Measurements from ENCODE around the gene TSPAN4. TPM values are rescaled to one million over a fixed set of nuclear protein-coding genes. Genes with fewer than 3 reads are reported as not detected.

The TSPAN4 gene
- total RNA-seq, 2 experiments from 2014 or later = 7.7 to 7.9 TPM

DNA sequence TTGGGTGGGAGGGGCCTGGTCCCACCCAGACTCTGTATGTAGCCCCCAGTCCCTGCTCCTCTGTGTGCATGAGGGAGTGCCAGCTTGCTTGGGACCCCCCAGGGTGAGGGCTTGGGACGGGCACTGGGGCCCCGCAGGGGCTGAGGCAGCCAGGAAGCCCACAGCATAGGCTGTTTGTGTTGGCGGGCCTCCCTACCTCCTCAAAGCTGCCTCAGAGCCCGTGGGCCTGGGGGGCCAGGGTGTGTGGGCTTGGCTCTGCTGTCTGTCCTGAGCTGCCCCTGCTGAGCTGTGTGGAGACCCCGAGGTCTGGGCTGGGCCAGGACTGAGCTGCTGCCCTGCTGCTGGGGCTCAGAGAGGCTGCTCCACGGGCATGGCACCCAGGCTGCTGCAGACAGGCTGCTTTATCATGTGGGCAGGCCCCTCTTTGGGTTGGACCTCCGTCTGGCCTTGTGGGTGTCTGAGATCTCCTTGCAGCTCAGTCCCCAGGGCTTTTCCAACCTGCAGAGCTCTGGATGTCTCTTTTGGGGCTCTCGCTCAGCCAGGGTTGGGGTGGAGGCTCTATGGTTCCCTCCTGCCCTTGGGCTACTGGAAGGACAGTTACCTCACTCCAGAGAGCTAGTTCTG lies 3.3 kb downstream of the TSPAN4 start:
- peaks cover 2% of the 10 kb centered on the region for H3K27me3 Mint-ChIP-seq
- no peak for DNase-seq
- H3K36me3 Mint-ChIP-seq (ENCODE audit: low read depth) = no peaks in the 10 kb centered on the region
- ChIA-PET POLR2A (no interaction called here), CTCF (interaction anchor here (1.0 to 3.4 kb wide), 3 partner anchors 12 to 79 kb away, joined by 3 to 19 read pairs (median 3); partner anchors contain the start of gene CD151)
- peaks cover 23% of the 10 kb centered on the region for H3K4me1 Mint-ChIP-seq
- H3K27ac Mint-ChIP-seq = no peak overlapping the region
- H3K9me3 Mint-ChIP-seq = no peaks in the 10 kb centered on the region
- H3K4me3 Mint-ChIP-seq = no peak overlapping the region

DNA sequence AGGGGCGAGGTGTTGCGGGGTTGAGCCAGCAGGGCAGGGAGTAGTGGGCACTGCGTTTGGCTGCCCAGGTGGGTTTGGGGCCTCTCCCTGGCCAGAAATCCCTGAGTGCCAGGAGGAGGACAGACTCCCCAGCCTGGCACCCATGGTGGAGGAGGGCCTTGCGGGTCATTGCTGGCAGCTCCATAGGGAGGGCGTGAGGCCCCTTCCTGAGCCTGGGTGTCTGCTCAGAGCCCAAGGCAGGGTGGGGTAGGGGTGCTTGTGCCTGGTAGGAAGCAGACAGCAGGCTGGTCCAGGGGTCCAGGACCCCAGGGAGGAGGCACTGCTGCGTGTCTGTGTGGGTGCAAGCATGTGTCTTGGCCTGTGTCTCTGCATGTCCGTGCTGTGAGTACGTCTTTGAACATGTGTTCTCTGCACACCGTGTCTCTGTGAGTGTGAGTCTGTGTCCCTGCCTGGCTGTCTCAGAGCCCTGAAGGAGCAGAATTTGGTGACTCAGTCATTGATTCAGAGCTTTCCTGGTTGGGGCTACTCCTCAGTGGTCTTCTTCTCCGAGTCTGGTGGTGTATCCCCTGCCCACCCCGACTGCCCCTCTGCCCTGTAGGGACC lies 3.9 kb downstream of the TSPAN4 start:
- Mint-ChIP-seq H3K4me1 (peaks cover 18% of the 10 kb centered on the region), H3K36me3 (ENCODE audit: low read depth) (no peaks in the 10 kb centered on the region), H3K9me3 (no peaks in the 10 kb centered on the region), H3K27me3 (peaks cover 2% of the 10 kb centered on the region), H3K27ac (no peak overlapping the region), H3K4me3 (no peak overlapping the region)
- POLR2A ChIA-PET = no interaction called here
- CTCF ChIA-PET = interaction anchor here (1.0 to 3.4 kb wide), 3 partner anchors 13 to 78 kb away, joined by 3 to 19 read pairs (median 3); partner anchors contain the start of gene CD151
- no peak for DNase-seq

- Mint-ChIP-seq H3K27me3 (peaks cover 2% of the 10 kb centered on the region), H3K4me1 (peaks cover 18% of the 10 kb centered on the region), H3K9me3 (no peaks in the 10 kb centered on the region), H3K4me3 (no peak overlapping the region), H3K36me3 (ENCODE audit: low read depth) (no peaks in the 10 kb centered on the region), H3K27ac (no peak overlapping the region)
- no peak for DNase-seq
- ChIA-PET POLR2A (no interaction called here), CTCF (interaction anchor here (1.0 to 3.4 kb wide), 6 partner anchors 9 to 205 kb away, joined by 3 to 19 read pairs (median 5); partner anchors contain the start of gene CD151)
Measured at GRCh38 chr11:847876-848275, 5.2 kb downstream of the TSPAN4 start.

GRCh38 chr11:848380-848931 lies 5.8 kb downstream of the TSPAN4 start:
- H3K9me3 Mint-ChIP-seq = no peaks in the 10 kb centered on the region
- DNase-seq = peak; percentile 70
- ChIA-PET POLR2A (no interaction called here), CTCF (interaction anchor here (0.7 to 3.4 kb wide), 10 partner anchors 10 to 205 kb away, joined by 3 to 19 read pairs (median 4); partner anchors contain the start of gene CD151)
- H3K4me1 Mint-ChIP-seq = peaks cover 16% of the 10 kb centered on the region
- H3K27me3 Mint-ChIP-seq = peaks cover under 1% of the 10 kb centered on the region
- no peak overlapping the region for H3K27ac Mint-ChIP-seq
- no peaks in the 10 kb centered on the region for H3K36me3 Mint-ChIP-seq (ENCODE audit: low read depth)
- peak overlapping the region; percentile 41 for H3K4me3 Mint-ChIP-seq

DNA sequence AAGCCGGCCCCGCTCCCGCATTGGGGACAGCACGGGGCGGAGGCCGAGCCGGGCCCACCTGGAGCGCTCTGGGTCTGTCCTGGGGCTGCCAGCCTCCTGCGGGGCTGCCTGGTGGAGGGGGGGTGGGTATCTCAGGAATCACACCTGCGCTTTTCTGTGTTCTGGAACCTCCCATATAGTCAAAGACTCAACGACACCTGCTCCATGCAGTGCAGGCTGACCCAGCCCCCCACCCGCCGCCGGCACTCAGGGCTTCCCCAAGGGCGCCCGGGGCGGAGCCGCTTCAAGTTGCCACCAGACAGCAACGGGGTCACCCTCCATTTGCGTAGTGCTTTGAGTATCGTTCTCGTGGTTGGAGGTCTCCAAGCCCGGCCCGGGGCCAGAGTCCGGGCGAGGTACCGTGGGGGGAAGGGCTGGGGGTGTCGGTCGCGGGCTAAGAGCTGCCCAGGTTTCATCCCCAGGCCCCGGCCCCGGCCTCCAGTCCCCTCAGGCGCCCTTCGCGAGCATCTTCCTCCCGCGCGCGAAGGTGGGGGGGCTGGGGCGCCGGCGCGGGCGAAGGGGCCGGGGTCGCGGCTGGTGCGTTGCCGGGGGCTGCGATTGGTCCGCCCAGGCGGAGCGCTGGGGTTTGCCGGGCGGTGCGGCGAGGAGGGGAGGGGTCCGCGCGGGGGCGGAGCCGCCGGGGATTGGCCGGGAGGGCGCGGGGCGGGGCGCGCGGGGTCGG lies 6.6 kb downstream of the TSPAN4 start:
- Mint-ChIP-seq H3K9me3 (no peaks in the 10 kb centered on the region), H3K4me1 (peaks cover 11% of the 10 kb centered on the region), H3K27me3 (no peaks in the 10 kb centered on the region), H3K4me3 (peak overlapping the region; percentile 74), H3K27ac (no peak overlapping the region), H3K36me3 (ENCODE audit: low read depth) (no peaks in the 10 kb centered on the region)
- ChIA-PET CTCF (interaction anchor here (0.7 to 3.4 kb wide), 7 partner anchors 9 to 202 kb away, joined by 3 to 19 read pairs (median 4); partner anchors contain the start of gene CD151), POLR2A (no interaction called here)
- DNase-seq = peak; percentile 48

DNA sequence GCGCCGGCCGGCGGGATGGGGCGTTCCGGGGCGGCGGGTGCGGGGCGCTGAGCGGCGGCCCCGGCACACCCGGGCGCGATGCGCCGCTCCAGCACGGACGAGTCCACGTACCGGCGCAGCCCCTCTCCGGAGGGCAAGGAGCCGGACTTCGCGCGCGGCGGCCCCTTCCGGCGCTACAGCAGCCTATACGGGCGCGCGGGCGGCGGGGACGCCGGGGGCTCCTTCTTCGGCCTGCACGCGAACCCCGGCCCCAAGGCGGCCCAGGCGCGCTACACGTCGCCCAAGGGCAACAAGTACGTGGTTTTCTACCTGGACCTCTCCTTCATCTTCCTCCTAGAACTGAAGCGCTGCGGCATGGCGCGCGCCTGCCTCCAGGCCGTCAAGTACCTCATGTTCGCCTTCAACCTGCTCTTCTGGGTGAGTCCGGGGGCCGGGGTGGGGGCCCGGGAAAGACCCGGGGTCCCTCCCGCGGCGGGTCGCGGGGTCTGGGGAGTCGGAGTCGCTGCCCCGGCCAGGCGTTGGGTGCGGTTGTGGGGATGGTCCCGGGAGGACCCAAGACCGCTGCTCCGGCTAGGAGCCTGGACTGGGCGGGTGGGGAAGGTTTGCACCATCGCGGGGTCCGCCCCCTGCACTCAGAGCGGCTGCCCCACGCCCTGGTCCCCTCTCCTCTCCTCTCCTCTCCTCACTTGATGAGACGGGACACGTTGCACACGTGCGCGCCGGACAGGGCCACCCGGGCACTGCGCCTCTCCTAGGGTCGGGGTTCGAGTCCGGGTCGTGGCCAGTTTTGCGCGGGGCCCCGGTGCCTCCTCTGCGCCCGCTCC lies 7.5 kb downstream of the TSPAN4 start:
- no peak overlapping the region for H3K27ac Mint-ChIP-seq
- CTCF ChIA-PET = interaction anchor here (0.8 kb wide), 1 partner anchor 200 kb away, joined by 3 read pairs; no protein-coding TSS in a partner anchor
- POLR2A ChIA-PET = no interaction called here
- no peaks in the 10 kb centered on the region for H3K9me3 Mint-ChIP-seq
- no peak for DNase-seq
- peak overlapping the region; percentile 53 for H3K4me3 Mint-ChIP-seq
- no peaks in the 10 kb centered on the region for H3K36me3 Mint-ChIP-seq (ENCODE audit: low read depth)
- H3K4me1 Mint-ChIP-seq = peaks cover 5% of the 10 kb centered on the region
- no peaks in the 10 kb centered on the region for H3K27me3 Mint-ChIP-seq

- CTCF ChIA-PET = interaction anchor here (0.8 kb wide), 1 partner anchor 199 kb away, joined by 3 read pairs; no protein-coding TSS in a partner anchor
Measured at GRCh38 chr11:850775-851763, 8.4 kb downstream of the TSPAN4 start.

GRCh38 chr11:852762-853161 lies 10.1 kb downstream of the TSPAN4 start:
- H3K9me3 Mint-ChIP-seq = no peaks in the 10 kb centered on the region
- ChIA-PET POLR2A (no interaction called here), CTCF (no interaction called here)
- peaks cover 5% of the 10 kb centered on the region for H3K4me1 Mint-ChIP-seq
- no peaks in the 10 kb centered on the region for H3K36me3 Mint-ChIP-seq (ENCODE audit: low read depth)
- H3K4me3 Mint-ChIP-seq = no peak overlapping the region
- no peak for DNase-seq
- H3K27ac Mint-ChIP-seq = no peak overlapping the region
- H3K27me3 Mint-ChIP-seq = no peaks in the 10 kb centered on the region

More at GRCh38 chr11:850775-851763, 8.4 kb downstream of the TSPAN4 start:
- Mint-ChIP-seq H3K4me3 (no peak overlapping the region), H3K4me1 (peaks cover 5% of the 10 kb centered on the region), H3K36me3 (ENCODE audit: low read depth) (no peaks in the 10 kb centered on the region), H3K27me3 (no peaks in the 10 kb centered on the region), H3K27ac (no peak overlapping the region), H3K9me3 (no peaks in the 10 kb centered on the region)
- POLR2A ChIA-PET = no interaction called here
- DNase-seq = peak; percentile 33

- no peaks in the 10 kb centered on the region for H3K36me3 Mint-ChIP-seq (ENCODE audit: low read depth)
- POLR2A ChIA-PET = no interaction called here
- H3K27me3 Mint-ChIP-seq = no peaks in the 10 kb centered on the region
- H3K4me1 Mint-ChIP-seq = no peaks in the 10 kb centered on the region
- CTCF ChIA-PET = no interaction called here
- no peak overlapping the region for H3K27ac Mint-ChIP-seq
- H3K9me3 Mint-ChIP-seq = no peaks in the 10 kb centered on the region
- H3K4me3 Mint-ChIP-seq = no peak overlapping the region
- no peak for DNase-seq
Measured at GRCh38 chr11:853682-854448, 11.2 kb downstream of the TSPAN4 start.

- H3K36me3 Mint-ChIP-seq (ENCODE audit: low read depth) = no peaks in the 10 kb centered on the region
- ChIA-PET POLR2A (no interaction called here), CTCF (no interaction called here)
- no peaks in the 10 kb centered on the region for H3K4me1 Mint-ChIP-seq
- H3K27me3 Mint-ChIP-seq = no peaks in the 10 kb centered on the region
- DNase-seq = no peak
- H3K9me3 Mint-ChIP-seq = no peaks in the 10 kb centered on the region
- no peak overlapping the region for H3K27ac Mint-ChIP-seq
- H3K4me3 Mint-ChIP-seq = no peak overlapping the region
Measured at GRCh38 chr11:854601-855329, 12.1 kb downstream of the TSPAN4 start.

DNA sequence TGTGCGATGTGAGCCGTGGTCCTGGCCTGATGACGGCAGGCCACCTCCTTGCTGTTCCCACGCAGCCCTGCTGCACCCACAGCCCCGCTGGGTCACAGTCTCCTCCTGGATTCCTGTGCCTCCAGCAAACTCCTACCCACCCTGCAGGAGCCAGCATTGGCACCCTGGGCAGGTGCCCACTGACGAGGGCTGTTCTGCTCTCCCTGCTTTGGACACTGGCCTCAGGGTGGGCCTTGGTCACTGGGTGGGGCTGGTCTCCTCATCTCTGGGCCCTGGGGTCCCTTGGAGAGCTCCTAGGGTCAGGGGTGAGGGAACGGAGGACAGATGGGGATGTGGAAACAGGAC lies 12.7 kb downstream of the TSPAN4 start:
- H3K36me3 Mint-ChIP-seq (ENCODE audit: low read depth) = no peaks in the 10 kb centered on the region
- H3K27me3 Mint-ChIP-seq = no peaks in the 10 kb centered on the region
- CTCF ChIA-PET = no interaction called here
- H3K9me3 Mint-ChIP-seq = no peaks in the 10 kb centered on the region
- H3K4me1 Mint-ChIP-seq = no peaks in the 10 kb centered on the region
- no peak for DNase-seq
- no peak overlapping the region for H3K27ac Mint-ChIP-seq
- POLR2A ChIA-PET = no interaction called here
- H3K4me3 Mint-ChIP-seq = no peak overlapping the region

Measured in activated CD4-positive, alpha-beta T cell treated with anti-CD3 and anti-CD28 coated beads, Interleukin-2, amount 10 ng/mL, durations not matched to agents 7 days and 5 days (primary cell).